GM23248 (cell line): ENCODE results near the gene ZFAND5.

Experiments used
- EZH2 ChIP-seq: fragments of 200-600 bp; sonication (generic); IDR thresholded peaks from 2 replicates; pipeline ENCODE4 v1.6.1; 2018; ENCODE audit warnings: antibody characterized with exemption, mild to moderate bottlenecking; ENCODE audit not compliant: insufficient read depth, poor library complexity, severe bottlenecking
- EZH2phosphoT487 ChIP-seq: fragments of 200-600 bp; sonication (generic); IDR thresholded peaks from 2 replicates; pipeline ENCODE4 v1.6.1; 2018; ENCODE audit warnings: antibody characterized with exemption, moderate library complexity, mild to moderate bottlenecking, low read depth; ENCODE audit not compliant: insufficient read depth

DNA sequence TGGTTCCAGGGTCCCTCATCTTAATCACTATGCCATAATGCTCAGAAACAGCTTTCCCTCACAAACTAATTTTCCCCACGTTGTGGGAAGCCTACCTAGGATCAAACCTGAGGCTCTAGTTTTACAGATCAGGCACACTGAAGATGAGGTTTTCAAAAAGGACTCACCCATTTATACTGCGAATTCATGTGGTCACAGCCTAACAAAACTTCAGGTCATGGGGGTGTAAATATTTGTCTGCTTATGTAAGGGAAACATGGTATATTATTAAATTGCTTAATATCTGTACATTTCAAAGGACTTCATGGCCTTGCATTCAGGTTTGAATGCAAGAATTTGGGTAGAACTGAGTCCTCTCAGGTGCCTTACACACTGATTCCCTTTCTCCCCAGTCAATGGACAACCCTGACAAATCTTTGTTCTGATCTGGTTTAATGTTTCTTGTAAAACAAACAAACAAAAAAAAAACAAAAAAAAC is 12.1 kb downstream of the ZFAND5 start:
- TF ChIP-seq EZH2 (no peak), EZH2phosphoT487 (no peak)
